K562 (cell line): ENCODE data around the gene MAML3. TPM values are rescaled to one million over a fixed set of nuclear protein-coding genes. Genes with fewer than 3 reads are reported as not detected.
A peak's percentile ranks its signal among the peaks of the same experiment; 100 is the strongest.

ENCODE experiments used
- ATAC-seq: fragments of 200-7000 bp; cut with Tn5 transposase; 3 replicates; pipeline ENCODE4 v1.9.1; 2020; ENCODE audit warnings: moderate library complexity
- BruUV-seq: library from RNA; stranded (reverse); fragments of 400-500 nt; replicated peaks from 2 replicates; lab custom pipeline; 2021; lab: Mats Ljungman, UMichigan
- CTCF ChIA-PET: fragments of 300-600 bp; formaldehyde crosslinking; extraction: SDS; loops from one replicate; lab custom pipeline; 2021; ENCODE audit warnings: low intra/inter-chr PET ratio; lab: Yijun Ruan, JAX
- POLR2A ChIA-PET: fragments of 300-600, 350-650 bp; sonication (Branson Sonifier 250); formaldehyde crosslinking; extraction: SDS; loops from one replicate; lab custom pipeline; 2021; ENCODE audit warnings: antibody characterized with exemption, inconsistent platforms; lab: Yijun Ruan, JAX
- DNase-seq, 4 experiments: peaks; one replicate each; pipeline versions ENCODE4 v3.0.0 to v3.0.0-alpha.2; 2011 to 2018; ENCODE audit warnings: low spot score in 3 of 4, mixed read lengths in 3 of 4; ENCODE audit errors: extremely low read depth in 1 of 4
- FAIRE-seq: peaks from 2 replicates; lab custom pipeline; 2011; peaks lifted over from hg19 to GRCh38; lab: Jason Lieb, UNC
- H2AFZ ChIP-seq: 2 replicates; pipeline ENCODE4 v1.6.0; 2011; ENCODE audit warnings: low read depth, low read length, control low read depth, inconsistent platforms
- H3K27ac ChIP-seq: fragments of 200-600 bp; 3 replicates; pipeline ENCODE4 v1.8.0; 2011; ENCODE audit warnings: low read depth, mild to moderate bottlenecking, control low read depth, inconsistent platforms, low read length, moderate library complexity, mixed read lengths; ENCODE audit errors: extremely low read depth
- H3K27me3 ChIP-seq, 2 experiments: fragments of 300-600 bp in 1 of 2; 2 replicates in 1 of 2; 3 replicates in 1 of 2; pipeline versions ENCODE4 v1.6.0 to v1.8.0; 2011; ENCODE audit warnings: inconsistent platforms in 2 of 2, low read length in 2 of 2, mild to moderate bottlenecking in 1 of 2, mixed read lengths in 1 of 2, moderate library complexity in 1 of 2; ENCODE audit not compliant: control insufficient read depth in 2 of 2, insufficient read depth in 2 of 2
- H3K36me3 ChIP-seq: fragments of 300-600 bp; 3 replicates; pipeline ENCODE4 v1.8.0; 2011; ENCODE audit warnings: mild to moderate bottlenecking, low read length, inconsistent platforms; ENCODE audit not compliant: control insufficient read depth, insufficient read depth
- H3K4me1 ChIP-seq, 2 experiments: fragments of 200-600 bp in 1 of 2; replicated peaks in 1 of 2; 2 replicates in 1 of 2; 3 replicates in 1 of 2; pipeline versions ENCODE4 v1.5.1 to v1.8.0; 2011; ENCODE audit warnings: inconsistent platforms in 2 of 2, low read length in 2 of 2, mild to moderate bottlenecking in 1 of 2, mixed read lengths in 1 of 2, moderate library complexity in 1 of 2; ENCODE audit not compliant: control insufficient read depth in 2 of 2, insufficient read depth in 2 of 2
- H3K4me2 ChIP-seq: 2 replicates; pipeline ENCODE4 v1.6.1; 2011; ENCODE audit warnings: low read length, control low read depth, inconsistent platforms, mixed read lengths; ENCODE audit not compliant: insufficient read depth
- H3K4me3 ChIP-seq: fragments of 200-600 bp; sonication (generic), shearing (Covaris generic); 2 replicates; pipeline ENCODE4 v1.5.1; 2016; ENCODE audit warnings: control low read depth, inconsistent platforms
- H3K79me2 ChIP-seq: fragments of 200-600 bp; 3 replicates; pipeline ENCODE4 v1.8.0; 2011; ENCODE audit warnings: low read length, inconsistent platforms; ENCODE audit not compliant: control insufficient read depth, insufficient read depth
- H3K9ac ChIP-seq, 2 experiments: 2 replicates each; pipeline versions ENCODE4 v1.6.0 to v1.6.1; 2011; ENCODE audit warnings: low read depth in 2 of 2, low read length in 2 of 2, control low read depth in 1 of 2, inconsistent platforms in 1 of 2, mild to moderate bottlenecking in 1 of 2, mixed read lengths in 1 of 2; ENCODE audit not compliant: insufficient read depth in 1 of 2
- H3K9me1 ChIP-seq: one replicate; pipeline ENCODE4 v1.6.0; 2011; ENCODE audit warnings: inconsistent platforms, mild to moderate bottlenecking, low read length, moderate library complexity; ENCODE audit not compliant: control insufficient read depth, insufficient read depth
- H3K9me3 ChIP-seq: replicated peaks from 2 replicates; pipeline ENCODE4 v1.5.1; 2011; ENCODE audit warnings: low read depth, low read length, inconsistent platforms; ENCODE audit not compliant: control insufficient read depth, insufficient read depth
- H4K20me1 ChIP-seq: replicated peaks from 2 replicates; pipeline ENCODE4 v1.6.1; 2011; ENCODE audit warnings: low read length, inconsistent platforms, mixed read lengths; ENCODE audit not compliant: control insufficient read depth, insufficient read depth
- BDP1 ChIP-seq: IDR thresholded peaks from 3 replicates; pipeline ENCODE4 v1.6.1; 2011; ENCODE audit not compliant: insufficient read length, insufficient read depth
- BRD9 ChIP-seq: fragments of 450-650 bp; IDR thresholded peaks from 2 replicates; pipeline ENCODE4 v1.6.1; 2018; ENCODE audit warnings: low read depth; ENCODE audit not compliant: partially characterized antibody
- HDAC2 ChIP-seq: fragments of 450-650 bp; IDR thresholded peaks from 2 replicates; pipeline ENCODE4 v1.6.1; 2016; ENCODE audit warnings: mild to moderate bottlenecking
- KAT7 ChIP-seq: sonication (generic); formaldehyde crosslinking; IDR thresholded peaks from 2 replicates; pipeline ENCODE4 v1.8.0; 2022; ENCODE audit warnings: missing genetic modification reagents, mild to moderate bottlenecking, borderline replicate concordance
- LCOR ChIP-seq: sonication (generic); formaldehyde crosslinking; IDR thresholded peaks from 2 replicates; pipeline ENCODE4 v1.8.0; 2022; ENCODE audit warnings: mild to moderate bottlenecking, missing genetic modification reagents
- MAFG ChIP-seq: fragments of 450-650 bp; conservative IDR thresholded peaks from 2 replicates; pipeline ENCODE4 v1.6.1; 2016; ENCODE audit warnings: missing genetic modification characterization, missing compliant biosample characterization
- MAFK ChIP-seq: IDR thresholded peaks from 2 replicates; pipeline ENCODE4 v1.6.1; 2011; ENCODE audit warnings: low read length, improper control_type of control experiment
- NFIX ChIP-seq: fragments of 250-450 bp; sonication (Bioruptor Pico); IDR thresholded peaks from 2 replicates; pipeline ENCODE4 v1.4.0; 2020; ENCODE audit warnings: low read depth, mild to moderate bottlenecking, moderate library complexity
- XRCC3 ChIP-seq: fragments of 450-650 bp; IDR thresholded peaks from 2 replicates; pipeline ENCODE4 v1.6.1; 2017; ENCODE audit warnings: mild to moderate bottlenecking, moderate library complexity
- ZNF282 ChIP-seq: sonication (generic); formaldehyde crosslinking; IDR thresholded peaks from 2 replicates; pipeline ENCODE4 v1.8.1; 2023; ENCODE audit warnings: missing genetic modification reagents
- WGBS: fragments of 100-300 bp; shearing (Covaris generic); methylation state at CpG from one replicate; pipeline ENCODE4 v1.1.6; 2016; ENCODE audit warnings: low coverage, mixed read lengths; ENCODE audit not compliant: insufficient coverage; ENCODE audit errors: missing lambda C conversion rate; 5-methylcytosine and 5-hydroxymethylcytosine counted together
- in situ Hi-C: fragments of 300-500 bp; cut with MboI; formaldehyde crosslinking; loops from 4 replicates; pipeline ENCODE4 v1.15.0; 2018; ENCODE audit warnings: inconsistent platforms, mixed read lengths
- intact Hi-C: fragments of 100-400 bp; cut with micrococcal nuclease; formaldehyde crosslinking; loops from 2 replicates; pipeline ENCODE4 v1.14.2; 2022
- polyA plus RNA-seq, 8 experiments: library from polyadenylated mRNA; depleted of rRNA in 4 of 8; stranded (reverse) in 5 of 8; unstranded in 3 of 8; fragments of >200 nt; fragmentation: Nextera tagmentation in 2 of 8; fragmentation: Illumina TruSeq in 1 of 8; extraction: Ambion mirVana in 2 of 8; extraction: Trizol in 1 of 8; gene quantifications; 2 replicates each; pipeline versions ENCODE4 v1.2.1 to v1.2.3, GENCODE V29; 2011 to 2014; ENCODE audit warnings: inconsistent platforms in 1 of 8, missing spikeins in 1 of 8
- total RNA-seq, 7 experiments: library from RNA; depleted of rRNA in 6 of 7; stranded (reverse); fragments of >200 nt in 6 of 7; fragmentation: Illumina TruSeq in 2 of 7; extraction: Trizol in 2 of 7; gene quantifications; 2 replicates each; pipeline versions ENCODE4 v1.2.1 to v1.2.3, GENCODE V29; 2011 to 2021; ENCODE audit warnings: low replicate concordance in 1 of 7
- TF ChIP-seq, protein P1 (sequence below): IDR thresholded peaks from 2 replicates; pipeline ENCODE4 v1.6.1; 2016; ENCODE audit warnings: missing genetic modification characterization, missing compliant biosample characterization
- TF ChIP-seq, protein P2 (sequence below): sonication (generic); formaldehyde crosslinking; IDR thresholded peaks from 2 replicates; pipeline ENCODE4 v1.8.1; 2022; ENCODE audit warnings: missing genetic modification reagents
- TF ChIP-seq, protein P3 (sequence below): fragments of 450-650 bp; IDR thresholded peaks from one replicate; pipeline ENCODE4 v1.6.1; 2018; ENCODE audit warnings: mild to moderate bottlenecking, moderate library complexity; ENCODE audit not compliant: partially characterized antibody
- TF ChIP-seq, protein P4 (sequence below), 3 experiments: fragments of 200-800 bp in 1 of 3; sonication (Bioruptor generic) in 1 of 3; sonication (generic) in 1 of 3; formaldehyde crosslinking in 1 of 3; IDR thresholded peaks; 2 replicates each; pipeline versions ENCODE4 v1.6.1 to v1.8.0; 2016 to 2022; ENCODE audit warnings: mild to moderate bottlenecking in 2 of 3, missing compliant biosample characterization in 2 of 3, missing genetic modification characterization in 2 of 3, missing genetic modification reagents in 1 of 3

Gene MAML3
- total and polyA plus RNA-seq, 9 of the 15 experiments (the other 6 are each of a cell fraction or from before 2014, with no cell fraction given) = 0.01 to 0.55 (median 0.25) TPM

DNA sequence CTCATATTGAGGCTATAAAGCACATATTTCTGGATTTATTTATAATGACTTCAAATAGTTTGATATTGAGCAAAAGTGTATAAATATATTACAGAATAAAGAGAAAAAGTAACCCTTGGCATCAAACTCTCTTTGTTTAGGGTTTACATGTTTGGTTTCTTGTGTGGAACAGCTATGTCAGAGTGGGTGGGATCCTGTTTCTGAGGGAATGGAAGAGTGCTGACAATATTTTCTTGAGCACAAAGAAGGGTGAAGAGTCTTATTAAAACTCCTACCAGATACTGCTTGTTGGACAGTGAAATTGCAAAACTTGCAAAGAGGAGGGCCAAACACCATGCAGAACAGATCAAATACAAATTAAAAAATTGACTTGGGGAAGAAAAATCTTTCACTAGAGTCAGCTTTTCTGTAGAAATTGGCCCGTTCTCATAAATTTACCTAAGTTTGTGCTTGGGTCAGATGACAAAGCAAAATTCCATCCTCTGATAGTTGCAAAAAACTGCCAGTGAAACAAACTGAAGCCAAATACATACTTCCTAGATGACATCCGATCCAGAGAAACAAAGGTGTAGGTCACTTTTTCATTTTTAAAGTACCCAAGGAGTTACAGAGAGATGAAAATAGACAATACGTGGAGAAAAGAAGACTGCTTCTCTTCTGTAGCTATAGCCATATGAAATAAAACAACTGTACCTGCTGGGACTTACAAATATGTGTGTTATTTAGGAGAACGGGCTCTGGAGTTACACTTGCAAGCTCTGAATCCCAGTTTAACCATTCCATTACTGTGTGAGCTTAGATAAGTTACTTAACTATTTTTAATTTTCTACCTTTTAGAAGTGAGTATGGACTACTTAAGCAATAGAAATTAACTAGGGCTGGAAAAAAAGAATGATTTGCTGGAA, 133.3 kb downstream of the MAML3 start:
- intact Hi-C loops = no loop called here
- DNase-seq = no peak
- Histone ChIP-seq H3K9me3 (no peaks in the 10 kb centered on the region), H3K9me1 (no peaks in the 10 kb centered on the region), H3K4me1 (no peaks in the 10 kb centered on the region), H3K27me3 (no peaks in the 10 kb centered on the region), H4K20me1 (no peaks in the 10 kb centered on the region; the same call in 1 of the 2 replicates), H2AFZ (no peak overlapping the region), H3K79me2 (no peaks in the 10 kb centered on the region), H3K4me3 (no peak overlapping the region), H3K4me2 (no peak overlapping the region), H3K27ac (no peak overlapping the region), H3K9ac (no peak overlapping the region), H3K36me3 (no peaks in the 10 kb centered on the region)
- WGBS = 2% methylated on average over 4 of the region's 4 CpGs
- FAIRE-seq = no peak
- ATAC-seq = no peak
- ChIA-PET CTCF (no interaction called here), POLR2A (no interaction called here)
- in situ Hi-C loops = no loop called here
- BruUV-seq = no TSS peak
- peak; percentile 49 for TF ChIP-seq MAFG (tag)
- TF ChIP-seq, protein P1, sequence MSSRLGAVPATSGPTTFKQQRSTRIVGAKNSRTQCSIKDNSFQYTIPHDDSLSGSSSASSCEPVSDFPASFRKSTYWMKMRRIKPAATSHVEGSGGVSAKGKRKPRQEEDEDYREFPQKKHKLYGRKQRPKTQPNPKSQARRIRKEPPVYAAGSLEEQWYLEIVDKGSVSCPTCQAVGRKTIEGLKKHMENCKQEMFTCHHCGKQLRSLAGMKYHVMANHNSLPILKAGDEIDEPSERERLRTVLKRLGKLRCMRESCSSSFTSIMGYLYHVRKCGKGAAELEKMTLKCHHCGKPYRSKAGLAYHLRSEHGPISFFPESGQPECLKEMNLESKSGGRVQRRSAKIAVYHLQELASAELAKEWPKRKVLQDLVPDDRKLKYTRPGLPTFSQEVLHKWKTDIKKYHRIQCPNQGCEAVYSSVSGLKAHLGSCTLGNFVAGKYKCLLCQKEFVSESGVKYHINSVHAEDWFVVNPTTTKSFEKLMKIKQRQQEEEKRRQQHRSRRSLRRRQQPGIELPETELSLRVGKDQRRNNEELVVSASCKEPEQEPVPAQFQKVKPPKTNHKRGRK (tag) = no peak
- no peak for TF ChIP-seq HDAC2
- TF ChIP-seq NFIX (CRISPR knock-in tag) = no peak
- TF ChIP-seq XRCC3 = no peak
- TF ChIP-seq BDP1 = no peak
- TF ChIP-seq, protein P2, sequence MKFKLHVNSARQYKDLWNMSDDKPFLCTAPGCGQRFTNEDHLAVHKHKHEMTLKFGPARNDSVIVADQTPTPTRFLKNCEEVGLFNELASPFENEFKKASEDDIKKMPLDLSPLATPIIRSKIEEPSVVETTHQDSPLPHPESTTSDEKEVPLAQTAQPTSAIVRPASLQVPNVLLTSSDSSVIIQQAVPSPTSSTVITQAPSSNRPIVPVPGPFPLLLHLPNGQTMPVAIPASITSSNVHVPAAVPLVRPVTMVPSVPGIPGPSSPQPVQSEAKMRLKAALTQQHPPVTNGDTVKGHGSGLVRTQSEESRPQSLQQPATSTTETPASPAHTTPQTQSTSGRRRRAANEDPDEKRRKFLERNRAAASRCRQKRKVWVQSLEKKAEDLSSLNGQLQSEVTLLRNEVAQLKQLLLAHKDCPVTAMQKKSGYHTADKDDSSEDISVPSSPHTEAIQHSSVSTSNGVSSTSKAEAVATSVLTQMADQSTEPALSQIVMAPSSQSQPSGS (CRISPR knock-in tag) = no peak
- TF ChIP-seq KAT7 (CRISPR knock-in tag) = no peak
- TF ChIP-seq, protein P3, sequence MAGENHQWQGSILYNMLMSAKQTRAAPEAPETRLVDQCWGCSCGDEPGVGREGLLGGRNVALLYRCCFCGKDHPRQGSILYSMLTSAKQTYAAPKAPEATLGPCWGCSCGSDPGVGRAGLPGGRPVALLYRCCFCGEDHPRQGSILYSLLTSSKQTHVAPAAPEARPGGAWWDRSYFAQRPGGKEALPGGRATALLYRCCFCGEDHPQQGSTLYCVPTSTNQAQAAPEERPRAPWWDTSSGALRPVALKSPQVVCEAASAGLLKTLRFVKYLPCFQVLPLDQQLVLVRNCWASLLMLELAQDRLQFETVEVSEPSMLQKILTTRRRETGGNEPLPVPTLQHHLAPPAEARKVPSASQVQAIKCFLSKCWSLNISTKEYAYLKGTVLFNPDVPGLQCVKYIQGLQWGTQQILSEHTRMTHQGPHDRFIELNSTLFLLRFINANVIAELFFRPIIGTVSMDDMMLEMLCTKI = no peak
- no peak for TF ChIP-seq LCOR (CRISPR knock-in tag)
- TF ChIP-seq BRD9 = no peak
- TF ChIP-seq, protein P4, sequence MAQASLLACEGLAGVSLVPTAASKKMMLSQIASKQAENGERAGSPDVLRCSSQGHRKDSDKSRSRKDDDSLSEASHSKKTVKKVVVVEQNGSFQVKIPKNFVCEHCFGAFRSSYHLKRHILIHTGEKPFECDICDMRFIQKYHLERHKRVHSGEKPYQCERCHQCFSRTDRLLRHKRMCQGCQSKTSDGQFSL (CRISPR knock-in tag; IDR thresholded peaks at IDR 0.05) = no peak
- TF ChIP-seq, protein P4 (tag; IDR thresholded peaks at IDR 0.05) = no peak
- TF ChIP-seq ZNF282 (CRISPR knock-in tag) = no peak
- TF ChIP-seq MAFK = no peak
